EH (cell line): ENCODE results near the gene C19orf12.
"Not testable (repeated sequence)": the region's sequence is repeated elsewhere in the genome, so short reads cannot be mapped to it uniquely, and the experiment has no call there.

Experiments
- DNase-seq: peaks from one replicate; pipeline ENCODE4 v3.0.0-alpha.2; 2015; ENCODE audit warnings: low read depth

Gene C19orf12

GRCh38 chr19:29731331-29731850 lies 16.3 kb upstream of the C19orf12 start:
- DNase-seq, result no peak

- DNase-seq, result no peak
These were observed 12.8 kb upstream of the C19orf12 start for GRCh38 chr19:29727906-29728305.

- DNase-seq, result no peak
These were observed 9.7 kb upstream of the C19orf12 start for GRCh38 chr19:29724746-29725145.

- peak; percentile 22 for DNase-seq
These were observed 9.1 kb upstream of the C19orf12 start for GRCh38 chr19:29724102-29724641.

GRCh38 chr19:29717051-29717450 lies 2.0 kb upstream of the C19orf12 start:
- no peak for DNase-seq

- no peak for DNase-seq
These were observed 880 bp upstream of the C19orf12 start for GRCh38 chr19:29715701-29716581.

- DNase-seq, result no peak
These were observed 599 bp downstream of the C19orf12 start for GRCh38 chr19:29714371-29714952.

GRCh38 chr19:29712744-29713516 lies 2.1 kb downstream of the C19orf12 start:
- DNase-seq, result no peak

GRCh38 chr19:29711584-29712132 lies 3.4 kb downstream of the C19orf12 start:
- no peak for DNase-seq

- not testable (repeated sequence) for DNase-seq
These were observed 5.6 kb downstream of the C19orf12 start for GRCh38 chr19:29709440-29709798.

- no peak for DNase-seq
These were observed 6.3 kb downstream of the C19orf12 start for GRCh38 chr19:29708554-29709439.

GRCh38 chr19:29706635-29707034 lies 8.4 kb downstream of the C19orf12 start:
- DNase-seq, result no peak

GRCh38 chr19:29705706-29706105 lies 9.4 kb downstream of the C19orf12 start:
- DNase-seq, result no peak

GRCh38 chr19:29704562-29705558 lies 10.2 kb downstream of the C19orf12 start:
- no peak for DNase-seq

GRCh38 chr19:29702963-29703320 lies 12.1 kb downstream of the C19orf12 start:
- no peak for DNase-seq

GRCh38 chr19:29702161-29702962 lies 12.7 kb downstream of the C19orf12 start:
- DNase-seq, result no peak

- DNase-seq, result no peak
These were observed 14.6 kb downstream of the C19orf12 start for GRCh38 chr19:29700498-29700897.

- DNase-seq, result no peak
These were observed 15.2 kb downstream of the C19orf12 start for GRCh38 chr19:29699861-29700260.
